Neural crest cell (in vitro differentiated cells): ENCODE measurements around the gene SPDL1. TPM values are rescaled to one million over a fixed set of nuclear protein-coding genes. Genes with fewer than 3 reads are reported as not detected.

ENCODE experiments used
- DNase-seq: peaks from one replicate; pipeline ENCODE4 v3.0.0; 2021; ENCODE audit warnings: low read depth, mixed read lengths, low spot score
- H3K27ac Mint-ChIP-seq: one replicate; pipeline ENCODE4 v1.8.0; 2021; ENCODE audit warnings: mild to moderate bottlenecking, mixed read lengths; ENCODE audit not compliant: unreplicated experiment
- H3K27me3 Mint-ChIP-seq: 2 replicates; pipeline ENCODE4 v1.8.0; 2021; ENCODE audit warnings: low read depth, mild to moderate bottlenecking, mixed read lengths
- H3K36me3 Mint-ChIP-seq: 2 replicates; pipeline ENCODE4 v1.8.0; 2021; ENCODE audit warnings: low read depth, mild to moderate bottlenecking, mixed read lengths
- H3K4me1 Mint-ChIP-seq: 2 replicates; pipeline ENCODE4 v1.8.0; 2021; ENCODE audit warnings: mixed read lengths
- H3K4me3 Mint-ChIP-seq: one replicate; pipeline ENCODE4 v1.8.0; 2021; ENCODE audit warnings: mild to moderate bottlenecking, mixed read lengths
- H3K9me3 Mint-ChIP-seq: 2 replicates; pipeline ENCODE4 v1.8.0; 2021; ENCODE audit warnings: mixed read lengths
- total RNA-seq: library from RNA; stranded (reverse); gene quantifications from 2 replicates; pipeline ENCODE4 v1.2.1, GENCODE V29; 2021
- TF ChIP-seq, protein P1 (sequence below): fragments of 200-600 bp; sonication (generic); conservative IDR thresholded peaks from 2 replicates; pipeline ENCODE4 v1.5.0; 2021; ENCODE audit warnings: antibody characterized with exemption, mild to moderate bottlenecking

Gene SPDL1
- total RNA-seq, 1 donor from 2014 or later: 53.3 TPM

DNA sequence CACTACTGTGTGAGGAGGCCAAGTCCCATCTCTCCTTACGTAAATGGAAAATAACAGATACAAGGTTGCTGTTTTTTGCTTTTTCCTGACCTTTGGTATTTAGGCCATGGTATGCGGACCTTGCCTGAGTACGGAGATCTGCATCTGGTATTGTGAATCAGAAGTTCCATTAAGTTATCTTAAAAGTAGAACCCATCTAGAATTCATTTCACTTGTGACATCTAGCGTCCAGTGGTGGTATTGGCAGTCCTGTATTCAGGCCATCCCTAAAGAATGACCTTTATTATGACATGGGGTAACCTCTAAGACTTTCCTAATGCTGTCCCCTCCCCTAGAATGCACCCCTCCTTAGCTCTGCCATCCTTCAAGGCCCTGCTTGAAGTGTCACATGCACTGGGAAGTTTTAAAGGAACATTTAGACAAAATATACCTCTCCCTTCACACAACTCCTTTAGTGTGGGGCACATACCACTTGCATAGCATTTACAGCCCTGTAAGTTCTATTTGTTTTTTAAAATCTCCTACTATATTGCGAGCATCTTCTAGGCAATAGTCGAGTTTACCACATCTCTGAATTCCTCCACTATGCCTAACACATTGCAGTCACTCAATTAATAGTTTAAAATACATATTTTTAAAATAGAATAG, 1.9 kb upstream of the SPDL1 start:
- Mint-ChIP-seq H3K27ac (no peak overlapping the region), H3K4me3 (peak overlapping the region; percentile 86), H3K27me3 (peaks cover 45% of the 10 kb centered on the region), H3K36me3 (no peaks in the 10 kb centered on the region), H3K9me3 (no peaks in the 10 kb centered on the region), H3K4me1 (peaks cover 29% of the 10 kb centered on the region)
- DNase-seq: peak; percentile 64
- TF ChIP-seq, protein P1, sequence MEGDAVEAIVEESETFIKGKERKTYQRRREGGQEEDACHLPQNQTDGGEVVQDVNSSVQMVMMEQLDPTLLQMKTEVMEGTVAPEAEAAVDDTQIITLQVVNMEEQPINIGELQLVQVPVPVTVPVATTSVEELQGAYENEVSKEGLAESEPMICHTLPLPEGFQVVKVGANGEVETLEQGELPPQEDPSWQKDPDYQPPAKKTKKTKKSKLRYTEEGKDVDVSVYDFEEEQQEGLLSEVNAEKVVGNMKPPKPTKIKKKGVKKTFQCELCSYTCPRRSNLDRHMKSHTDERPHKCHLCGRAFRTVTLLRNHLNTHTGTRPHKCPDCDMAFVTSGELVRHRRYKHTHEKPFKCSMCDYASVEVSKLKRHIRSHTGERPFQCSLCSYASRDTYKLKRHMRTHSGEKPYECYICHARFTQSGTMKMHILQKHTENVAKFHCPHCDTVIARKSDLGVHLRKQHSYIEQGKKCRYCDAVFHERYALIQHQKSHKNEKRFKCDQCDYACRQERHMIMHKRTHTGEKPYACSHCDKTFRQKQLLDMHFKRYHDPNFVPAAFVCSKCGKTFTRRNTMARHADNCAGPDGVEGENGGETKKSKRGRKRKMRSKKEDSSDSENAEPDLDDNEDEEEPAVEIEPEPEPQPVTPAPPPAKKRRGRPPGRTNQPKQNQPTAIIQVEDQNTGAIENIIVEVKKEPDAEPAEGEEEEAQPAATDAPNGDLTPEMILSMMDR: peak; percentile 80

DNA sequence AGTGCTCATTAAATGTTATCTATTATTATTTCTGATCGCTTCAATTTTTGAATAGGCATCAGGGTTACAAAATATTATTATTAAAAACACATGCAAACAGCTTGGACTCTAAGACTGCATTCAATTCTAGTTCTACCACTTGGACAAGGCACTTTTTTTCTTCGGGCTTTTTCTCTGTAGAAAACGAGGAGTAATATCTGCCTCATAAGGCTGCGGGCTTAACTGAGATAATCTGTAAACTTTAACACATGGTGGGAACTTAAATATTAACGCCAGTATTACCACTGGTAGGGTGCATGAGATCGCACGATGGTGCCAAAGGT, 511 bp upstream of the SPDL1 start:
- H3K27me3 Mint-ChIP-seq: peaks cover 34% of the 10 kb centered on the region
- H3K27ac Mint-ChIP-seq: peak overlapping the region; percentile 96
- TF ChIP-seq, protein P1: no peak
- H3K4me3 Mint-ChIP-seq: peak overlapping the region; percentile 100
- peaks cover 34% of the 10 kb centered on the region for H3K4me1 Mint-ChIP-seq
- no peaks in the 10 kb centered on the region for H3K9me3 Mint-ChIP-seq
- DNase-seq: no peak
- no peaks in the 10 kb centered on the region for H3K36me3 Mint-ChIP-seq

DNA sequence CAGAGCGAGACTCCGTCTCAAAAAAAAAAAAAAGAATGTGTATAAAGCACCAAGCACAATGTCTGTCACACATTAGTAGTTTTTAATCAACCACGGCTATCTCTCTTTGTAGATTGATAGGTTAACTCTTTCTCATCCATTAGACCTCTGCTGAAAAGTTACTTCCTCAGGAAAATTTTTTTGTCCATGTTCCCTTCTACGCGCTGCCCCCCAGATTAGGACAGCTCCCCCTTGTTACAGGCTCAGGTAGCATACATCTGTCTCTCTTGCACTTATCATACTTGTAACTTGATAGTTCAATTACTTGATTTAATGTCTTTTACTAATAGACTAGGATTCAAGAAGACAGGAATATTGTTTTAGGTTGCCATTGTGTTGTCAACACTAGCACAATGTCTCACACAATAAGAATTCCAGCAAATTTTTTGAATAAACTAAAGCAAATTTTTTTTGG, 1.5 kb downstream of the SPDL1 start:
- Mint-ChIP-seq H3K36me3 (peaks cover 7% of the 10 kb centered on the region), H3K27me3 (peaks cover 15% of the 10 kb centered on the region), H3K9me3 (no peaks in the 10 kb centered on the region), H3K27ac (no peak overlapping the region), H3K4me3 (peak overlapping the region; percentile 100), H3K4me1 (peaks cover 41% of the 10 kb centered on the region)
- TF ChIP-seq, protein P1: no peak
- no peak for DNase-seq

DNA sequence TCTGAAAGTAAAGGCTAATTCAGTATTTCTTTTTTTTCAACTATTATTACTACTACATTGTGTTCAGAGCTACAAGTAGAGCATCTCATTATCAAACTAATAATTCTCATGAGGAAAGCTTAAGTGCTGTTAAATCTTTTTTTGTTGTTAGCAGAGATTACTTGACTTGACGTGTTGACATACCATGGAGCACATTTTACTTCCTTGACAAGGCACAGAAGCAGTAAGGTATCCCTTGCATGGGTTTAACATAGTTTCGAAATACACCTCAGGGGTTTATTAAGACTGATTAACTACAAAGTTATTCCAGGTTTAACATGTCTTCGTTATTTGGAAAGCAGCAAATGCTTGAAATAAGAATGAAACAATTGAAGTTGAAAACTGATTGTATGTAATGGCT, 7.0 kb downstream of the SPDL1 start:
- Mint-ChIP-seq H3K4me1 (peaks cover 22% of the 10 kb centered on the region), H3K36me3 (peaks cover 20% of the 10 kb centered on the region), H3K9me3 (no peaks in the 10 kb centered on the region), H3K4me3 (no peak overlapping the region), H3K27me3 (no peaks in the 10 kb centered on the region), H3K27ac (no peak overlapping the region)
- TF ChIP-seq, protein P1: no peak
- DNase-seq: no peak

DNA sequence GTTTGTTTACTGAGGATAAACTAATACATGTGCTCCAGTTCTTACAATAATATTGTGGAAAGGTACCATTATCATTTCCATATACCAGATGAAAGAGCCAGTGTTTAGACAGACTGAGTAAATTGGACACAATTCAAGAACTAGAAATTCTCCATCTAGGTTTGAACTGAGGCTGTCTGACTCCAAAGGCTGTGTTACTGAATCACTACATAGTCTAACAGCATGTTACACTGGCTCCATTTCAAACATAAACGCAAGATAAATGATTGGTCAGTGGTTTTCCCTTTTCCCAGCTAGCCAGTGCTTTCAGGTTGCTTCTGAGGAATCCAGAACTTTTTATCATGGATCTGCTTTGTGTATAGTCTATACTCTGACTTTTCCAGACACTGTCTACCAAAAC, 8.1 kb downstream of the SPDL1 start:
- DNase-seq: no peak
- no peak overlapping the region for H3K4me3 Mint-ChIP-seq
- TF ChIP-seq, protein P1: no peak
- H3K27ac Mint-ChIP-seq: no peak overlapping the region
- H3K9me3 Mint-ChIP-seq: no peaks in the 10 kb centered on the region
- no peaks in the 10 kb centered on the region for H3K27me3 Mint-ChIP-seq
- H3K4me1 Mint-ChIP-seq: peaks cover 12% of the 10 kb centered on the region
- peaks cover 20% of the 10 kb centered on the region for H3K36me3 Mint-ChIP-seq
